H7 (cell line): ENCODE measurements around the gene RNF130. TPM values are rescaled to one million over a fixed set of nuclear protein-coding genes. Genes with fewer than 3 reads are reported as not detected.
A peak's percentile ranks its signal among the peaks of the same experiment; 100 is the strongest.
"Not testable (repeated sequence)": the region's sequence is repeated elsewhere in the genome, so short reads cannot be mapped to it uniquely, and the experiment has no call there.

Experiments
- DNase-seq: peaks from one replicate; pipeline ENCODE4 v3.0.0; 2012
- H3K27me3 ChIP-seq: 2 replicates; pipeline ENCODE4 v1.6.0; 2011; ENCODE audit warnings: mild to moderate bottlenecking, low read length; ENCODE audit not compliant: control insufficient read depth, insufficient read depth
- H3K36me3 ChIP-seq: replicated peaks from 2 replicates; pipeline ENCODE4 v1.5.1; 2011; ENCODE audit warnings: low read length; ENCODE audit not compliant: control insufficient read depth, insufficient read depth
- H3K4me3 ChIP-seq: 2 replicates; pipeline ENCODE4 v1.5.1; 2011; ENCODE audit warnings: low read depth, mild to moderate bottlenecking, control low read depth, low read length, moderate library complexity; ENCODE audit not compliant: insufficient read depth
- total RNA-seq: library from RNA; depleted of rRNA; stranded (reverse); fragments of >200 nt; shearing (Covaris generic); gene quantifications from 2 replicates; pipeline ENCODE4 v1.2.3, GENCODE V29; 2014

RNF130 gene
- total RNA-seq, 1 experiment from 2014 or later: 123 TPM

- H3K4me3 ChIP-seq: no peak overlapping the region
- DNase-seq: peak; percentile 63
Observed at GRCh38 chr5:180097163-180097894, 25.8 kb upstream of the RNF130 start.

GRCh38 chr5:180096616-180097015, 25.1 kb upstream of the RNF130 start:
- Histone ChIP-seq H3K36me3 (no peaks in the 10 kb centered on the region), H3K4me3 (no peak overlapping the region), H3K27me3 (no peaks in the 10 kb centered on the region)
- DNase-seq: no peak

More at GRCh38 chr5:180097163-180097894, 25.8 kb upstream of the RNF130 start:
- Histone ChIP-seq H3K27me3 (no peaks in the 10 kb centered on the region), H3K36me3 (no peaks in the 10 kb centered on the region)

- H3K4me3 ChIP-seq: no peak overlapping the region
- no peaks in the 10 kb centered on the region for H3K27me3 ChIP-seq
- DNase-seq: no peak
- H3K36me3 ChIP-seq: no peaks in the 10 kb centered on the region
Observed at GRCh38 chr5:180095545-180095944, 24.0 kb upstream of the RNF130 start.

- Histone ChIP-seq H3K36me3 (no peaks in the 10 kb centered on the region), H3K4me3 (no peak overlapping the region), H3K27me3 (no peaks in the 10 kb centered on the region)
- DNase-seq: no peak
Observed at GRCh38 chr5:180093651-180094382, 22.3 kb upstream of the RNF130 start.

GRCh38 chr5:180093241-180093640, 21.7 kb upstream of the RNF130 start:
- no peak for DNase-seq
- H3K36me3 ChIP-seq: no peaks in the 10 kb centered on the region
- H3K4me3 ChIP-seq: no peak overlapping the region
- H3K27me3 ChIP-seq: no peaks in the 10 kb centered on the region

- no peaks in the 10 kb centered on the region for H3K27me3 ChIP-seq
- no peaks in the 10 kb centered on the region for H3K36me3 ChIP-seq
- peak; percentile 77 for DNase-seq
- H3K4me3 ChIP-seq: peak overlapping the region; percentile 47; the same call in 1 of the 2 replicates
Observed at GRCh38 chr5:180090769-180091546, 19.4 kb upstream of the RNF130 start.

GRCh38 chr5:180090098-180090768, 18.7 kb upstream of the RNF130 start:
- Histone ChIP-seq H3K36me3 (no peaks in the 10 kb centered on the region), H3K27me3 (no peaks in the 10 kb centered on the region), H3K4me3 (peak overlapping the region; percentile 47)
- peak; percentile 96 for DNase-seq

- not testable (repeated sequence) for H3K27me3 ChIP-seq, H3K36me3 ChIP-seq, DNase-seq
- peak overlapping the region; percentile 47 for H3K4me3 ChIP-seq
Observed at GRCh38 chr5:180089628-180090027, 18.1 kb upstream of the RNF130 start.

- Histone ChIP-seq H3K27me3 (no peaks in the 10 kb centered on the region), H3K36me3 (no peaks in the 10 kb centered on the region), H3K4me3 (no peak overlapping the region)
- no peak for DNase-seq
Observed at GRCh38 chr5:180088561-180088960, 17.0 kb upstream of the RNF130 start.

- no peak overlapping the region for H3K4me3 ChIP-seq
- H3K36me3 ChIP-seq: no peaks in the 10 kb centered on the region
- no peaks in the 10 kb centered on the region for H3K27me3 ChIP-seq
- DNase-seq: no peak
Observed at GRCh38 chr5:180086816-180087399, 15.3 kb upstream of the RNF130 start.

GRCh38 chr5:180085837-180086236, 14.3 kb upstream of the RNF130 start:
- DNase-seq: no peak
- Histone ChIP-seq H3K4me3 (no peak overlapping the region), H3K27me3 (no peaks in the 10 kb centered on the region), H3K36me3 (no peaks in the 10 kb centered on the region)

GRCh38 chr5:180084638-180085561, 13.3 kb upstream of the RNF130 start:
- DNase-seq: no peak
- no peaks in the 10 kb centered on the region for H3K36me3 ChIP-seq
- no peaks in the 10 kb centered on the region for H3K27me3 ChIP-seq
- no peak overlapping the region for H3K4me3 ChIP-seq

- no peak for DNase-seq
- no peaks in the 10 kb centered on the region for H3K36me3 ChIP-seq
- no peaks in the 10 kb centered on the region for H3K27me3 ChIP-seq
- no peak overlapping the region for H3K4me3 ChIP-seq
Observed at GRCh38 chr5:180083529-180084060, 12.0 kb upstream of the RNF130 start.
